T-cell (primary cell): ENCODE measurements around the gene SLC47A1. TPM values are rescaled to one million over a fixed set of nuclear protein-coding genes. Genes with fewer than 3 reads are reported as not detected.
"Not testable (repeated sequence)": the region's sequence is repeated elsewhere in the genome, so short reads cannot be mapped to it uniquely, and the experiment has no call there.

Source experiments
- ATAC-seq, 4 experiments: fragments of 200-7000 bp in 3 of 4; fragments of 150-1000 bp in 1 of 4; cut with Tn5 transposase; replicated peaks in 1 of 4; 1 replicate in 3 of 4; 2 replicates in 1 of 4; pipeline ENCODE4 v1.10.0; 2021; ENCODE audit warnings: moderate library complexity in 3 of 4, mild to moderate bottlenecking in 2 of 4, moderate number of reproducible peaks in 1 of 4
- CTCF ChIA-PET, 2 donors: fragments of 300-600 bp; sonication (Branson Sonifier 250); formaldehyde crosslinking; loops; one replicate each; lab custom pipeline; 2022; ENCODE audit warnings: antibody characterized with exemption in 2 of 2; lab: Charles Lee
- POLR2A ChIA-PET, 2 donors: fragments of 300-600 bp; sonication (Branson Sonifier 250); formaldehyde crosslinking; loops; one replicate each; lab custom pipeline; 2022; ENCODE audit warnings: antibody characterized with exemption in 2 of 2; lab: Charles Lee
- DNase-seq, 35 experiments: peaks; one replicate each; pipeline versions ENCODE4 v3.0.0 to v3.0.0-alpha.2; 2013 to 2023
- H3K27ac ChIP-seq: one replicate; pipeline ENCODE4 v1.5.1; 2013; ENCODE audit warnings: low read length
- H3K27me3 ChIP-seq, 2 experiments: replicated peaks in 1 of 2; 1 replicate in 1 of 2; 2 replicates in 1 of 2; pipeline versions ENCODE4 v1.6.1 to v1.7.0; 2013; ENCODE audit warnings: low read length in 1 of 2, mixed read lengths in 1 of 2; ENCODE audit not compliant: control insufficient read depth in 2 of 2, insufficient read depth in 2 of 2; ENCODE audit errors: extremely low read depth in 1 of 2
- H3K36me3 ChIP-seq, 2 donors: 1 replicate in 1 of 2; 2 replicates in 1 of 2; pipeline versions ENCODE4 v1.6.1 to v1.7.0; 2013; ENCODE audit warnings: low read length in 1 of 2; ENCODE audit not compliant: control insufficient read depth in 2 of 2, insufficient read depth in 1 of 2; ENCODE audit errors: extremely low read depth in 1 of 2
- H3K4me1 ChIP-seq, 2 experiments: 1 replicate in 1 of 2; 2 replicates in 1 of 2; pipeline versions ENCODE4 v1.6.1 to v1.7.0; 2013; ENCODE audit warnings: low read length in 2 of 2, mixed read lengths in 1 of 2; ENCODE audit not compliant: insufficient read depth in 2 of 2, control insufficient read depth in 1 of 2; ENCODE audit errors: extremely low read depth in 1 of 2
- H3K4me3 ChIP-seq, 2 donors: 1 replicate in 1 of 2; 2 replicates in 1 of 2; pipeline versions ENCODE4 v1.5.1 to v1.7.0; 2013; ENCODE audit warnings: mild to moderate bottlenecking in 2 of 2, low read length in 1 of 2, moderate library complexity in 1 of 2; ENCODE audit not compliant: control insufficient read depth in 1 of 2; ENCODE audit errors: extremely low read depth in 1 of 2
- H3K9me3 ChIP-seq: 2 replicates; pipeline ENCODE4 v1.7.0; 2013
- H3K27ac Mint-ChIP-seq, 2 donors: one replicate each; pipeline ENCODE4 v1.8.0; 2020 to 2021; ENCODE audit warnings: mild to moderate bottlenecking in 2 of 2, mixed read lengths in 2 of 2
- H3K27me3 Mint-ChIP-seq, 2 donors: one replicate each; pipeline ENCODE4 v1.8.0; 2021 to 2022; ENCODE audit warnings: mixed read lengths in 2 of 2
- H3K36me3 Mint-ChIP-seq: one replicate; pipeline ENCODE4 v1.8.0; 2021; ENCODE audit warnings: mixed read lengths
- H3K4me1 Mint-ChIP-seq, 3 donors: one replicate each; pipeline ENCODE4 v1.8.0; 2020 to 2022; ENCODE audit warnings: mixed read lengths in 3 of 3, mild to moderate bottlenecking in 1 of 3
- H3K4me3 Mint-ChIP-seq, 3 donors: one replicate each; pipeline ENCODE4 v1.8.0; 2020 to 2022; ENCODE audit warnings: mild to moderate bottlenecking in 3 of 3, mixed read lengths in 3 of 3, moderate library complexity in 3 of 3
- H3K9me3 Mint-ChIP-seq, 3 donors: one replicate each; pipeline ENCODE4 v1.8.0; 2020 to 2022; ENCODE audit warnings: mixed read lengths in 3 of 3
- WGBS: methylation state at CpG from one replicate; pipeline ENCODE4 v1.1.5; 2013; ENCODE audit warnings: missing lambda C conversion rate; ENCODE audit not compliant: insufficient coverage; 5-methylcytosine and 5-hydroxymethylcytosine counted together
- total RNA-seq, 35 experiments: library from RNA in 6 of 35; stranded (reverse) in 6 of 35; fragments of 120-200 nt in 1 of 35; gene quantifications; one replicate each; pipeline versions ENCODE4 v1.2.1 to v1.2.4 and lab custom pipeline; 2013 to 2026

SLC47A1 gene
- total RNA-seq, 5 donors from 2014 or later (not counting 1 experiment from before 2014, with no cell fraction given) = 0.10 to 0.66 (median 0.31) TPM; not detected in 1

GRCh38 chr17:19519388-19520291 is 14.0 kb upstream of the SLC47A1 start:
- H3K9me3 ChIP-seq, H3K27me3 ChIP-seq, H3K4me3 Mint-ChIP-seq, POLR2A ChIA-PET, H3K4me3 ChIP-seq, H3K27ac ChIP-seq, DNase-seq, H3K4me1 ChIP-seq, ATAC-seq, H3K36me3 Mint-ChIP-seq, CTCF ChIA-PET, H3K9me3 Mint-ChIP-seq, H3K27me3 Mint-ChIP-seq, H3K36me3 ChIP-seq, H3K27ac Mint-ChIP-seq: not testable (repeated sequence)
- 81% methylated on average over 3 of the region's 13 CpGs for WGBS
- peaks cover 0 to 14% (median 1%) of the 10 kb centered on the region in 3 donors for H3K4me1 Mint-ChIP-seq

DNA sequence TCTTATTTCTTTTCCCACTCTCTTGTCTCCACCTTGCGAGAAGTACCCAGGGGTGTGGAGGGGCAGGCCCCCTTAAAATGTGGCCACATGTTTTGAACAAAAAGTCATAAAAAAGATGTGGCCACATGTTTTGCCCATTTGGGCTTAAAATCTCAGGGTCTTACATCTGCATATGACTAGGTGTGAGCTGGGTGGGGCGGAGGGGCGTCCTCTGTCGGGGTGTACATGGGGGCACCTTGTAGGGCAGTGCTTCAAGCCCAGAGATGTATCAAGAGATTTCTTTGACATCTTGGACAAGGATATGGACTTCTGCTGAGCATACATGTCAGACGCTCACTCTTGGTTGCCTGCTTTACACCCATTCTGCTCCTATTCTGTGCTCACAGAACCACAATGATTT is 13.0 kb upstream of the SLC47A1 start:
- peaks cover 4 to 7% of the 10 kb centered on the region in 2 donors for H3K27me3 Mint-ChIP-seq
- peaks cover 0 to 14% (median 1%) of the 10 kb centered on the region in 3 donors for H3K4me1 Mint-ChIP-seq
- no peak overlapping the region for H3K27ac Mint-ChIP-seq
- no peak for DNase-seq
- H3K36me3 Mint-ChIP-seq = no peaks in the 10 kb centered on the region
- WGBS = 97% methylated on average over 4 of the region's 5 CpGs
- CTCF ChIA-PET = no interaction called here
- Histone ChIP-seq H3K27me3 (peaks cover 0 to 4% of the 10 kb centered on the region in 2 experiments), H3K36me3 (no peaks in the 10 kb centered on the region), H3K4me3 (no peak overlapping the region), H3K9me3 (no peaks in the 10 kb centered on the region), H3K4me1 (peaks cover 0 to 3% of the 10 kb centered on the region in 2 experiments), H3K27ac (no peak overlapping the region)
- POLR2A ChIA-PET = no interaction called here
- no peaks in the 10 kb centered on the region for H3K9me3 Mint-ChIP-seq
- H3K4me3 Mint-ChIP-seq = no peak overlapping the region
- ATAC-seq = no peak

- H3K4me3 ChIP-seq = no peak overlapping the region
- Mint-ChIP-seq H3K36me3 (no peaks in the 10 kb centered on the region), H3K4me3 (no peak overlapping the region), H3K4me1 (peaks cover 0 to 14% (median 1%) of the 10 kb centered on the region in 3 donors), H3K27ac (no peak overlapping the region), H3K27me3 (peaks cover 8 to 11% of the 10 kb centered on the region in 2 donors), H3K9me3 (no peaks in the 10 kb centered on the region)
- no peak overlapping the region for H3K27ac ChIP-seq
- no peaks in the 10 kb centered on the region for H3K36me3 ChIP-seq
- CTCF ChIA-PET = no interaction called here
- WGBS = 85% methylated on average over 5 of the region's 9 CpGs
- DNase-seq (no peak), ATAC-seq (no peak)
- H3K9me3 ChIP-seq = no peaks in the 10 kb centered on the region
- peaks cover 0 to 15% of the 10 kb centered on the region in 2 experiments for H3K27me3 ChIP-seq
- peaks cover 0 to 3% of the 10 kb centered on the region in 2 experiments for H3K4me1 ChIP-seq
- POLR2A ChIA-PET = no interaction called here
These were observed 10.0 kb upstream of the SLC47A1 start for GRCh38 chr17:19523690-19524089.

DNA sequence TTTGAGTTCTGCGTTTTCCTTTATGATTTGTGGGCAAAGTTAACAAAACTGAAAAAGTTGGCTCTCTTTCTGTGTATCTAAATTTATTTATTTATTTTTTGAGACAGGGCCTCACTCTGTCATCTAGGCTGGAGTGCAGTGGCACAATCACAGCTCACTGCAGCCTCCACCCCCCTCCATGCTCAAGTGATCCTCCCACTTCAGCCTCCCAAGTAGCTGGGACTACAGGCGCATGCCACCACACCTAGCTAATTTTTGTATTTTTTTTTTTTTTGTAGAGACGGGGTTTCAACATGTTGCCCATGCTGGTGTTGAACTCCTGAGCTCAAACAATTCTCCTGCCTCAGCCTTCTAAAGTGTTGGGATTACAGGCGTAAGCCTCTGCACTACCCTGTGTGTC is 6.7 kb upstream of the SLC47A1 start:
- H3K9me3 Mint-ChIP-seq, H3K36me3 Mint-ChIP-seq, H3K27ac ChIP-seq, H3K4me3 Mint-ChIP-seq, H3K4me3 ChIP-seq, H3K36me3 ChIP-seq, DNase-seq, POLR2A ChIA-PET, ATAC-seq, H3K4me1 ChIP-seq, H3K9me3 ChIP-seq, H3K27ac Mint-ChIP-seq, H3K4me1 Mint-ChIP-seq: not testable (repeated sequence)
- peaks cover 3 to 31% of the 10 kb centered on the region in 2 experiments for H3K27me3 ChIP-seq
- CTCF ChIA-PET = interaction anchor here in 1 of 2 donors (0.6 kb wide), 1 partner anchor 22 kb away, joined by 3 read pairs; no protein-coding TSS in a partner anchor
- 100% methylated on average over 2 of the region's 4 CpGs for WGBS
- peaks cover 20% of the 10 kb centered on the region in 2 donors for H3K27me3 Mint-ChIP-seq

DNA sequence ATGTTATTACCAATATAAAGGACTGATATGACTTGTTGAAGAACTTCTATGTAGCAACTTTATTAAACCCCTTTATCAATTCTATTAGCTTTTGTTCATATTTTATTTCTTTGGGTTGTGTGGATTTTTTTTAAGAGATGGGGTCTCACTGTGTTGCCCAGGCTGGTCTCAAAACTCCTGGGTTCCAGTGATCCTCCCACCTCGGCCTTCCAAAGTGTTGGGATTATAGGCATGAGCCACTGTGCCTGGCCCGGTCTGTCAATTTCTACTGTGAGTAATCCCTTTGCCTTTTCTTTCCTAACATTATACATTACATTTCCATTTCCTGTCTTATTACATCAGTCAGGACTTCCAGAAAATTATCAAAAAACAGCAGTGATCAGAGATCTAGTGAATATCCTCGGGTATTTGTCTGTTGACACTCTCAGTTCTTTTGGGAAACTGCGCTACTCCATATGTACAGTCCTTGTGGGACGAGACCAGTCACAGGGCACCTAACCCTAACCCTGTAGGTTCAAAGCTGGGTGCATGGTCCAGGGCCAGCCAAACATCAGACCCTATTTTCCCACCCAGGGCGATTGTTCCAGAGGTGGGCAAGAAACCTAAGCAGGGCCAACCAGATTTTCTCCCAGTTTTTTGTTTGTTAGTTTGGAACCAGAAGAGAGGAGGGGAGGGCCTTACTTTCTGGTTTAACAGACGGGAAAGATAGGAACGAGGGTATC is 1.7 kb upstream of the SLC47A1 start:
- Mint-ChIP-seq H3K4me1 (peaks cover 14 to 19% (median 17%) of the 10 kb centered on the region in 3 donors), H3K27me3 (peaks cover 39 to 45% of the 10 kb centered on the region in 2 donors), H3K36me3 (no peaks in the 10 kb centered on the region), H3K4me3 (peak overlapping the region in 2 of 3 donors; percentile 43 to 81), H3K27ac (no peak overlapping the region), H3K9me3 (no peaks in the 10 kb centered on the region)
- Histone ChIP-seq H3K4me1 (peaks cover 0 to 18% of the 10 kb centered on the region in 2 experiments), H3K27me3 (peaks cover 3 to 65% of the 10 kb centered on the region in 2 experiments), H3K36me3 (no peaks in the 10 kb centered on the region), H3K27ac (no peak overlapping the region), H3K9me3 (no peaks in the 10 kb centered on the region), H3K4me3 (no peak overlapping the region)
- CTCF ChIA-PET = no interaction called here
- no peak for ATAC-seq
- POLR2A ChIA-PET = no interaction called here
- WGBS = 82% methylated on average over 5 of the region's 8 CpGs
- DNase-seq = no peak

DNA sequence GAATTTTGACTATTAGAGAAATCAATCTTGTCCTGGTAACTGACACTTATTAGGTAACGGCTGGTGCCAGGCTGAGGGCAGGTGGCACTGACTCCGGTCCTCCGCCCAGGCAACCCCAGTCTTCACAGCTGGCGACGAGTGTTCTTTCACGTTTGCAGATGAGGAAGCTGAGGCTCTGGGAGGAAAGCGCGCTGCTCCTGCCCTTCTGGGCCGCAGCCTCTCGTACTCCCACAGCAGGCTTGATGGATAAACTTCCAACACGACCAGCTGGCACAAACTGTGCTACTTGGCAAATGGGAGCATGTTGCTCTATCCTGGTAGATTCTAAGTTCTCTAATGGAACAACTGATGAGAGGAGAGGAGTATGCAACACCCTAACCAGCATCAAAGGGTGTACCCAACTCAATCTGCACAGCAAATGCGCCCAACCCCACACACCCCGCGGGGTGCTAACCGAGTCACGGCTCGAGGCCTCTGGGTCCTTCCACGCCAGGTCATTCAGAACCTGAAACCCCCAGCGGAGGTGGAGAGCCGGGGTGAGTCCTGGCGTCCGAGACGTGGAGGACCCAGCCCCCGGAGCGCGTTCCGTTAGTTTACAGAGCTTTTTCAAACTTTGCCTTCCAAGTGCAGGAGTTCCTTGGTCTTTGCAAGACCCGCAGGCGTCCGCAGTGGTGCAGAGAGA is 477 bp upstream of the SLC47A1 start:
- H3K4me1 ChIP-seq = peaks cover 0 to 18% of the 10 kb centered on the region in 2 experiments
- Mint-ChIP-seq H3K27ac (peak overlapping the region in 1 of 2 donors; percentile 46), H3K4me1 (peaks cover 14 to 19% (median 17%) of the 10 kb centered on the region in 3 donors), H3K27me3 (peaks cover 49 to 57% of the 10 kb centered on the region in 2 donors), H3K36me3 (no peaks in the 10 kb centered on the region), H3K4me3 (peak overlapping the region; percentile 54 to 81 (median 55)), H3K9me3 (no peaks in the 10 kb centered on the region)
- ChIA-PET CTCF (no interaction called here), POLR2A (no interaction called here)
- H3K9me3 ChIP-seq = no peaks in the 10 kb centered on the region
- no peaks in the 10 kb centered on the region for H3K36me3 ChIP-seq
- H3K27ac ChIP-seq = no peak overlapping the region
- H3K4me3 ChIP-seq = peak overlapping the region in 1 of 2 donors; percentile 41
- peaks cover 3 to 70% of the 10 kb centered on the region in 2 experiments for H3K27me3 ChIP-seq
- 21% methylated on average over 25 of the region's 30 CpGs for WGBS
- ATAC-seq = no peak
- DNase-seq = no peak
